Muscle of leg (tissue), 16 donors: Measurements from ENCODE around the gene VRK2. TPM values are rescaled to one million over a fixed set of nuclear protein-coding genes. Genes with fewer than 3 reads are reported as not detected.
A peak's percentile ranks its signal among the peaks of the same experiment; 100 is the strongest.

ENCODE experiments used
- DNase-seq: peaks from one replicate; pipeline ENCODE4 v3.0.0; 2013
- H3K27ac ChIP-seq: one replicate; pipeline ENCODE4 v1.5.1; 2013; ENCODE audit warnings: mild to moderate bottlenecking, low read length, control low read depth
- H3K27me3 ChIP-seq: one replicate; pipeline ENCODE4 v1.6.1; 2013; ENCODE audit warnings: low read length; ENCODE audit not compliant: control insufficient read depth, insufficient read depth
- H3K36me3 ChIP-seq: one replicate; pipeline ENCODE4 v1.6.1; 2013; ENCODE audit warnings: low read length; ENCODE audit not compliant: control insufficient read depth, insufficient read depth
- H3K4me1 ChIP-seq: one replicate; pipeline ENCODE4 v1.6.1; 2013; ENCODE audit warnings: low read length; ENCODE audit not compliant: control insufficient read depth, insufficient read depth
- H3K4me3 ChIP-seq: one replicate; pipeline ENCODE4 v1.5.1; 2013; ENCODE audit warnings: low read length, control low read depth
- H3K9me3 ChIP-seq: replicated peaks from 2 replicates; pipeline ENCODE4 v1.6.1; 2013; ENCODE audit warnings: low read depth, low read length; ENCODE audit not compliant: control insufficient read depth
- WGBS: methylation state at CpG from one replicate; pipeline ENCODE4 v1.1.5; 2013; ENCODE audit warnings: missing lambda C conversion rate; ENCODE audit not compliant: insufficient coverage; 5-methylcytosine and 5-hydroxymethylcytosine counted together
- long read RNA-seq, 11 donors: transcript quantifications; one replicate each; lab custom pipeline, GENCODE V29; 2026
- polyA plus RNA-seq, 8 donors: library from polyadenylated mRNA; unstranded; fragments of 120-200 nt; gene quantifications; one replicate each; pipeline versions ENCODE4 v1.2.1 to v1.2.3, GENCODE V29; 2013; ENCODE audit warnings: inconsistent platforms in 1 of 8, low replicate concordance in 1 of 8; ENCODE audit not compliant: insufficient read length in 8 of 8, insufficient read depth in 1 of 8
- total RNA-seq: library from RNA; stranded (reverse); fragments of 120-200 nt; gene quantifications from one replicate; pipeline ENCODE4 v1.2.4, GENCODE V29; 2013

Gene VRK2
- total RNA-seq (15.0 TPM), polyA plus RNA-seq (10 to 100 TPM; 12.2 to 17.7 (median 14.2) TPM)
- long read RNA-seq, donor 1 = 0 reads
- long read RNA-seq, donor 2, partial matches to known transcripts = 0 of 1 reads
- long read RNA-seq, donor 2, other reads (novel, unspliced or antisense) = 0 of 1 reads
- long read RNA-seq, donor 3, partial matches to known transcripts = 0 of 3 reads
- long read RNA-seq, donor 3, other reads (novel, unspliced or antisense) = 0 of 3 reads
- long read RNA-seq, donor 4 = 0 reads
- long read RNA-seq, donor 5, partial matches to known transcripts = 0 of 12 reads
- long read RNA-seq, donor 5, other reads (novel, unspliced or antisense) = 9 of 12 reads
- long read RNA-seq, donor 6 = 0 reads
- long read RNA-seq, donor 7, partial matches to known transcripts = 0 of 5 reads
- long read RNA-seq, donor 7, other reads (novel, unspliced or antisense) = 5 of 5 reads
- long read RNA-seq, donor 8, partial matches to known transcripts = 0 of 2 reads
- long read RNA-seq, donor 8, other reads (novel, unspliced or antisense) = 0 of 2 reads
- long read RNA-seq, donor 9 = 0 reads
- long read RNA-seq, donor 10 = 0 reads
- long read RNA-seq, donor 11, partial matches to known transcripts = 0 of 13 reads
- long read RNA-seq, donor 11, other reads (novel, unspliced or antisense) = 9 of 13 reads

DNA sequence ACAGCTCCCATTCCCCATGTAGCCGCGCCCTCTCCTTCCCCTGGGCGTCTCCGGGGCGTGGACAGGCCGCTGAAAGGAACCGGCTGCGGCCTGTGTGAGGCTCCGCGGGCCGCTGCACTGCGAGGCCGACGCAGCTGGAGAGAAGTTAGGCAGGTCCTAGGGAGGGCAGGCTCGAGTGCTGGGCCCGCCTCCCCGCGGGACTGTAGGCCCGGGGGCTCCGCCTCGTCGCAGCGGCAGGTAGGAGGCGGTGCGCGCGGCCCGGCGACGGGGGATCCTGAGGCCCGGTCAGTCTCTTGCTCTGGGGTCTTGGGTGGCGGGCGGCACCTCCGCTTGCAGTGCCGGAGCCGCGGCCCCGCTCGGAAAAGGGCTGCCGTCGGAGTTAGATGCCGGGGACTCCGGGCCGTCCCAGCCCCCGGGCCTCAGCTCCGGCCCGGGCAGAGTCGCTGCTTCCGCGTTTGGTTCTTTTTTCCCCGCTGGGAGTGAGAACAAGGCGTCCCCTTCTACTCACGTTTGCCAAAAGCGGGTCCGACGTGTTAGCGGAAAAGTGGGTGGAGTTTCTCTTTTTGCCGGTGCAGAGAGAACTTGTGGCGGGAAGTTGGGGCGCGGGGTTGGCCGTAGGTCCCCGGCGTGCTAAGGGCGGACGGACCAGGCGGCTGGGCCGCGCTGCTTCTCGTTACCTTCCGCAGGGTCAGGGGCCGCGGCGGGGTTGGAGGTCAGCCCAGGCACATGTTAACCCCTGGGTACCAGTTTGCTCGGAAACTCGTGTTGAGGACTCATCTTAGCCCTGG, at the start of gene VRK2:
VRK2 (plus strand) TSS at position 222 of the 788 bp plus-strand sequence. CDS start 2,026 bp downstream, outside the sequence.
- Histone ChIP-seq H3K4me1 (peaks cover 4% of the 10 kb centered on the region), H3K27ac (peak within 1 kb of the TSS; percentile 94), H3K4me3 (peak within 1 kb of the TSS; percentile 85), H3K27me3 (no peaks in the 10 kb centered on the region), H3K9me3 (no peaks in the 10 kb centered on the region), H3K36me3 (peaks cover 3% of the 10 kb centered on the region)
- WGBS = under 1% methylated on average over 68 of the region's 76 CpGs
- DNase-seq = peak; percentile 95

GRCh38 chr2:58006256-58006951, 40.2 kb upstream of the VRK2 start:
- Histone ChIP-seq H3K9me3 (no peaks in the 10 kb centered on the region), H3K4me3 (no peak overlapping the region), H3K27me3 (no peaks in the 10 kb centered on the region), H3K4me1 (no peaks in the 10 kb centered on the region), H3K36me3 (no peaks in the 10 kb centered on the region), H3K27ac (no peak overlapping the region)
- WGBS = 100% methylated on average over 1 of the region's 2 CpGs
- no peak for DNase-seq

GRCh38 chr2:58006952-58007284, 39.7 kb upstream of the VRK2 start:
- no peak for DNase-seq
- H3K9me3 ChIP-seq = no peaks in the 10 kb centered on the region
- 100% methylated on average over 1 of the region's 1 CpG for WGBS
- no peaks in the 10 kb centered on the region for H3K36me3 ChIP-seq
- H3K4me3 ChIP-seq = no peak overlapping the region
- no peaks in the 10 kb centered on the region for H3K27me3 ChIP-seq
- no peak overlapping the region for H3K27ac ChIP-seq
- H3K4me1 ChIP-seq = no peaks in the 10 kb centered on the region

DNA sequence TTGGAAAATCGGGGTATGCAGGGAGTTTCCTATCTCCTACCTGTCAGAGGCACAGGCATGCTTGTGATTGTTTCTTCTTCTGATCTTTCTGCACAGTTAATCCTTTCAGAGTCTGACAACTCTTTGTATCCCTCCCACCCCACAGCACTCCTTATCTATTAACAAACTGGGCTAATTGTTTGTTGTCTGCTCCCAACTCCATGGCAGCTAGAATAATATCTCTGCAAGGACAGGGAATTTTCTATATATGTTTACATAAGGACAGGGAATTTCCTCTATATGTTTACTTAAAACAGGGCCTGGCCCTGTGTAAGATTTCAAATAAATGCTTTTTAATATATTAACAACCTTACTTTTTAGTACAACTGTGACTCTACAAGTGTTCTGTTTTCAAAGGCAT, 36.0 kb upstream of the VRK2 start:
- no peak for DNase-seq
- 83% methylated on average over 1 of the region's 1 CpG for WGBS
- Histone ChIP-seq H3K9me3 (no peaks in the 10 kb centered on the region), H3K4me1 (no peaks in the 10 kb centered on the region), H3K4me3 (no peak overlapping the region), H3K27me3 (no peaks in the 10 kb centered on the region), H3K27ac (no peak overlapping the region), H3K36me3 (no peaks in the 10 kb centered on the region)

GRCh38 chr2:58019229-58019628, 27.4 kb upstream of the VRK2 start:
- Histone ChIP-seq H3K4me3 (no peak overlapping the region), H3K36me3 (no peaks in the 10 kb centered on the region), H3K27me3 (no peaks in the 10 kb centered on the region), H3K9me3 (no peaks in the 10 kb centered on the region), H3K27ac (no peak overlapping the region), H3K4me1 (no peaks in the 10 kb centered on the region)
- DNase-seq = no peak
- no CpG with 5 or more reads among the region's 1 CpG for WGBS

GRCh38 chr2:58025150-58025933, 21.3 kb upstream of the VRK2 start:
- no peaks in the 10 kb centered on the region for H3K9me3 ChIP-seq
- H3K27me3 ChIP-seq = no peaks in the 10 kb centered on the region
- H3K4me1 ChIP-seq = no peaks in the 10 kb centered on the region
- H3K36me3 ChIP-seq = no peaks in the 10 kb centered on the region
- no CpG with 5 or more reads among the region's 2 CpGs for WGBS
- no peak overlapping the region for H3K4me3 ChIP-seq
- H3K27ac ChIP-seq = no peak overlapping the region
- no peak for DNase-seq

DNA sequence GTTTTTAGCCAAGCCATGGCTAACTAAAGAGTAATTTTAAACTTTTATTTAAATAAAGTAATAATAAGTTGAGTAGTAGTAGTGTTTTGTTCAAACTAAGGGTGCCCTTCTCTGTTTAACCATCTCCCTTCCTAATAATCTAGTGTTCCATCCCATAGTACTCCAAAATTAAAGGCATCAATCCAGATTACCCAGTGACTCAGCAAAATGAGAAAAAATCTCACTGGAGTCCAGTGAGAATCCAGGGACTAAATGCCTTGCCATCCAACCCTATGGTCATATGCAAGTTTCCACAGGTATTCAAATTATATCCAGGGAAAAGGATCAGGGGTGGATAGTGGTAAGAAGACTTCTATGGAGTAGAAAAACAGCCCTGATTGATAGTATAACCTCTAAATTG, 19.6 kb upstream of the VRK2 start:
- H3K27ac ChIP-seq = no peak overlapping the region
- H3K27me3 ChIP-seq = no peaks in the 10 kb centered on the region
- H3K36me3 ChIP-seq = no peaks in the 10 kb centered on the region
- no peak for DNase-seq
- H3K9me3 ChIP-seq = no peaks in the 10 kb centered on the region
- H3K4me3 ChIP-seq = no peak overlapping the region
- H3K4me1 ChIP-seq = no peaks in the 10 kb centered on the region

DNA sequence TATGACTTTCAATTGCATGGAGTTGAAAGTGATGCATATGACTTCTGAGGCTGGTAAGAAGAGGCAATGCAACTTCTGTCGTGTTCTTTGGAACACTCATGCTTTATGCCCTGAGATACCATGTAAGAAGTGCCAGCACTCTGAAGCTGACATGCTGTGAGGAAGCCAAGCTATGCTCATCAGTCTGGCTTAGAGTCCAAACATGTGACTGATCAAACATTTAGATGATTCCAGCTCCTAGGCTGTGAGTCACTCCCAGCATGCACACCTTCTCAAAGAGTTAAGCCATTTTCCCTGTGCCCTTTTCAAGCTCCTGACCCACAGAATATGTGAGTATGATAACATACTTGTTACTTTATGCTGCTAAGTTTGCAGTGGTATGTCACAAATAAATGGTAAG, 15.8 kb upstream of the VRK2 start:
- H3K9me3 ChIP-seq = no peaks in the 10 kb centered on the region
- no peaks in the 10 kb centered on the region for H3K27me3 ChIP-seq
- no peak for DNase-seq
- no peak overlapping the region for H3K27ac ChIP-seq
- WGBS = 88% methylated on average over 1 of the region's 1 CpG
- H3K36me3 ChIP-seq = no peaks in the 10 kb centered on the region
- H3K4me3 ChIP-seq = no peak overlapping the region
- H3K4me1 ChIP-seq = no peaks in the 10 kb centered on the region

- Histone ChIP-seq H3K9me3 (no peaks in the 10 kb centered on the region), H3K36me3 (no peaks in the 10 kb centered on the region), H3K27me3 (no peaks in the 10 kb centered on the region), H3K27ac (no peak overlapping the region), H3K4me3 (no peak overlapping the region), H3K4me1 (no peaks in the 10 kb centered on the region)
- no peak for DNase-seq
- 71% methylated on average over 1 of the region's 3 CpGs for WGBS
Observed at GRCh38 chr2:58032016-58032763, 14.4 kb upstream of the VRK2 start.
